ENCODE results near the gene PEX5L. TPM values are rescaled to one million over a fixed set of nuclear protein-coding genes. Genes with fewer than 3 reads are reported as not detected.

Gene PEX5L
- total RNA-seq, 1 donor from 2014 or later, result 1.0 TPM

DNA sequence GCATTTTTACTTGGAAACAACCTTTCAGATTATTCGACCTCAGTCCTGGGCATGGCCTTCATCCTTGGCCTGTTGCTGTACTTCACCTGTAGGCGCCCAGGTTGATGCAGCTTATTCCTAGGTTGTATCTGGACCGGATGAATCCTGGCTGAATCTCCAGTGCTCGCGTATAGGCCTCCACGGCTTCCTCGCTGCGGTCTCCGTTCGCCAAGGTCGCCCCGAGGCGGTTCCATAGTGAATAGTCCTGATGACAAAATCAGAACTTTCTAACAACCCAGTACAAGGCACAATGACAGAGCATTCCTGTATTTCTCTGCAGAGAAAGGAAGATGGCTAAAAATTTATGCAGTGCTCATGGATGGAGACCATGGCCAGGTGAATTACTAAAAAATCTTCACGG is 229.1 kb downstream of the PEX5L start:
- H3K9me3 Mint-ChIP-seq (ENCODE audit: low read depth), result no peaks in the 10 kb centered on the region
- H3K4me1 Mint-ChIP-seq (ENCODE audit: low read depth), result peaks cover 4% of the 10 kb centered on the region
- DNase-seq (ENCODE audit: low spot score, unreplicated experiment), result no peak
- H3K36me3 Mint-ChIP-seq (ENCODE audit: insufficient read depth), result no peaks in the 10 kb centered on the region
- TF ChIP-seq, protein P1, sequence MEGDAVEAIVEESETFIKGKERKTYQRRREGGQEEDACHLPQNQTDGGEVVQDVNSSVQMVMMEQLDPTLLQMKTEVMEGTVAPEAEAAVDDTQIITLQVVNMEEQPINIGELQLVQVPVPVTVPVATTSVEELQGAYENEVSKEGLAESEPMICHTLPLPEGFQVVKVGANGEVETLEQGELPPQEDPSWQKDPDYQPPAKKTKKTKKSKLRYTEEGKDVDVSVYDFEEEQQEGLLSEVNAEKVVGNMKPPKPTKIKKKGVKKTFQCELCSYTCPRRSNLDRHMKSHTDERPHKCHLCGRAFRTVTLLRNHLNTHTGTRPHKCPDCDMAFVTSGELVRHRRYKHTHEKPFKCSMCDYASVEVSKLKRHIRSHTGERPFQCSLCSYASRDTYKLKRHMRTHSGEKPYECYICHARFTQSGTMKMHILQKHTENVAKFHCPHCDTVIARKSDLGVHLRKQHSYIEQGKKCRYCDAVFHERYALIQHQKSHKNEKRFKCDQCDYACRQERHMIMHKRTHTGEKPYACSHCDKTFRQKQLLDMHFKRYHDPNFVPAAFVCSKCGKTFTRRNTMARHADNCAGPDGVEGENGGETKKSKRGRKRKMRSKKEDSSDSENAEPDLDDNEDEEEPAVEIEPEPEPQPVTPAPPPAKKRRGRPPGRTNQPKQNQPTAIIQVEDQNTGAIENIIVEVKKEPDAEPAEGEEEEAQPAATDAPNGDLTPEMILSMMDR (IDR thresholded peaks at IDR 0.05; ENCODE audit: unreplicated experiment), result no peak
- no peak overlapping the region for H3K27ac Mint-ChIP-seq
- H3K27me3 Mint-ChIP-seq, result no peaks in the 10 kb centered on the region
- no peak overlapping the region for H3K4me3 Mint-ChIP-seq (ENCODE audit: low read depth)

DNA sequence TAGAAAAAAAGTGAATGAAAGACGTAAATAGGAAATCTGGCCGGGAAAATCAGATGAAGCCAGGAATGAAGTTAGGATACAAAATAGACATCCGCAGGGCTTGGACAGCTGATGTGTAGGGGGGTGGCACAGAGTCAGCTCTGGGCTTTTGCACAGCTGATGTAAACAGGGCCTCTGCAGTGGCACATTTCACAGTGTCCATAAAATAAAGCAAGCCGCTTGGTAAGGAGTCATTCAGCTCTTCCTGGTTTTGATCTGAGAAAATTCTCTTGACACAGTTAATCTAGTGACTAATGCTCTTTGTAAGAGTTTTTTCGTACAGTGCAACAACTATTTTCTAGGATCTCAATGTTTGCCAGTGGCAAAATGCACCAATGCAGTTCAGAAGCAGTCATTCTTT is 230.6 kb downstream of the PEX5L start:
- DNase-seq (ENCODE audit: low spot score, unreplicated experiment), result no peak
- Mint-ChIP-seq H3K27ac (no peak overlapping the region), H3K4me3 (ENCODE audit: low read depth) (no peak overlapping the region), H3K36me3 (ENCODE audit: insufficient read depth) (no peaks in the 10 kb centered on the region), H3K9me3 (ENCODE audit: low read depth) (no peaks in the 10 kb centered on the region), H3K27me3 (no peaks in the 10 kb centered on the region), H3K4me1 (ENCODE audit: low read depth) (no peaks in the 10 kb centered on the region)
- TF ChIP-seq, protein P1 (IDR thresholded peaks at IDR 0.05; ENCODE audit: unreplicated experiment), result no peak

DNA sequence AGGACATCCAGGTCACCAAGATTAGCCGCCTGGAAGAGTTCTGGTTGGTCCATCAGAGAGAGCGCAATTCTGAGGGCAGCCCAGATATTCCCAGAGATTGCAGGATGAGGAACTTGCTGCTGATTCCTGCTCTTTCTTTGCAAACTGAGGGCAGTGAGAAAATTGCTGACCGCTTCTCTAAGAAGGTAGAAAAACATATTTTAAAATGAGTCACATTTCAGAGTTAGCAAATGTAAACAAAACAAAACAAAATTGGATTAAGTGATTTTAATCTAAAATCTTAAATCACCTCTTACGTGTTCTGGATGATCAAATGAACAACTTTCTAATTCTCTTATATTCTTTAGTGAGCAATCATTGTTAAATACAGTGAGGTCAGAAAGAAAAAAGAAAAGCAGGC is 234.9 kb downstream of the PEX5L start:
- TF ChIP-seq, protein P1 (IDR thresholded peaks at IDR 0.05; ENCODE audit: unreplicated experiment), result no peak
- Mint-ChIP-seq H3K27me3 (no peaks in the 10 kb centered on the region), H3K27ac (no peak overlapping the region), H3K4me3 (ENCODE audit: low read depth) (no peak overlapping the region), H3K4me1 (ENCODE audit: low read depth) (peaks cover 5% of the 10 kb centered on the region), H3K9me3 (ENCODE audit: low read depth) (no peaks in the 10 kb centered on the region), H3K36me3 (ENCODE audit: insufficient read depth) (no peaks in the 10 kb centered on the region)
- DNase-seq (ENCODE audit: low spot score, unreplicated experiment), result no peak

DNA sequence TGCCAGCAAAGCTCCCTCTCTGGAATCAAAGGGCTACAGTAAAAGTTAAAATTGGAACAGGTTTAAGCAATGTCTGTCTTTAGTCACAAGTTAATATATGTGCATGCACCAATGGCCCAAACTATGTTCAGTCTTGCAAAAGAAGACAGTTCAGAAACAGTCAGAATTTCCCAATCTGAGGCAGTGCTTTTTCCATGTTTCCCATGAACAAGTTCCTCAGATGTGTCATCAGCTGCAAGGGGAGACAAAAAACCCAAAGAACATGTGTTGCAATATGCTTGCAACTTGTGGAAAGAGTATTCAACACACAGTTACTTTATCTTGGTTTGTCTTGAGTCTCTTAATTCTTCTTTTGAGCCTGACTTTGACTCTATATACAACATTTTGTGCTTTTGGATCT is 235.5 kb downstream of the PEX5L start:
- TF ChIP-seq, protein P1 (IDR thresholded peaks at IDR 0.05; ENCODE audit: unreplicated experiment), result no peak
- H3K27ac Mint-ChIP-seq, result no peak overlapping the region
- no peaks in the 10 kb centered on the region for H3K27me3 Mint-ChIP-seq
- H3K9me3 Mint-ChIP-seq (ENCODE audit: low read depth), result no peaks in the 10 kb centered on the region
- H3K4me1 Mint-ChIP-seq (ENCODE audit: low read depth), result peaks cover 10% of the 10 kb centered on the region
- H3K4me3 Mint-ChIP-seq (ENCODE audit: low read depth), result no peak overlapping the region
- H3K36me3 Mint-ChIP-seq (ENCODE audit: insufficient read depth), result no peaks in the 10 kb centered on the region
- DNase-seq (ENCODE audit: low spot score, unreplicated experiment), result no peak

DNA sequence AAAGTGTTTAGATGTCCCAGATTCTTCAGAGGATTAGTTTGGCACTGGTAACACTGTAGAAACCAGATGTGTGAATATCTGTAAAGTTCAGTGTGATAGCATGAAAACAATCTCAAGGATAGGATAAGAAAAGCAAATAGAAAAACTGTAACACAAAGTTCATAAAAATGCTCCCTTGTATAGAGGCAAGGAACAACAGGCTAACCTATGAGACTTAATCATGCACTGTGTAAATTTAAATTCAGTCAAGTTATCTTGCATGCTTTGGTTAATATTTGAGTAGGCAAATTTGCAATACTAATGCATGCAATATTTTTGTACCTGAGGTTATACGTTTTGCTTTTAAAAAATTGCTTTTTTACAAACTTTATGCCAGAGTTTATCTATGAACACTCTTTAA is 239.5 kb downstream of the PEX5L start:
- Mint-ChIP-seq H3K4me3 (ENCODE audit: low read depth) (no peak overlapping the region), H3K27me3 (no peaks in the 10 kb centered on the region), H3K27ac (no peak overlapping the region), H3K36me3 (ENCODE audit: insufficient read depth) (no peaks in the 10 kb centered on the region), H3K4me1 (ENCODE audit: low read depth) (peaks cover 10% of the 10 kb centered on the region), H3K9me3 (ENCODE audit: low read depth) (no peaks in the 10 kb centered on the region)
- no peak for DNase-seq (ENCODE audit: low spot score, unreplicated experiment)
- TF ChIP-seq, protein P1 (IDR thresholded peaks at IDR 0.05; ENCODE audit: unreplicated experiment), result no peak

Data from progenitor cell of endocrine pancreas (in vitro differentiated cells).